SK-N-SH (cell line): Measurements from ENCODE around the gene ASPSCR1. TPM values are rescaled to one million over a fixed set of nuclear protein-coding genes. Genes with fewer than 3 reads are reported as not detected.

ENCODE experiments used
- CTCF ChIA-PET: fragments of 300-600, 350-600 bp; formaldehyde crosslinking; extraction: SDS; loops from one replicate; lab custom pipeline; 2021; lab: Yijun Ruan, JAX
- POLR2A ChIA-PET: fragments of 350-600 bp; sonication (Branson Sonifier 250); formaldehyde crosslinking; extraction: SDS; loops from one replicate; lab custom pipeline; 2020; ENCODE audit warnings: antibody characterized with exemption, inconsistent platforms; lab: Yijun Ruan, JAX
- DNase-seq: peaks from one replicate; pipeline ENCODE4 v3.0.0; 2012
- H2AFZ ChIP-seq: fragments of 200-600 bp; sonication (generic); 2 replicates; pipeline ENCODE4 v1.8.1; 2016; ENCODE audit warnings: antibody characterized with exemption, mild to moderate bottlenecking, low read depth
- H3F3A ChIP-seq: fragments of 200-600 bp; sonication (generic); replicated peaks from 2 replicates; pipeline ENCODE3; 2016; ENCODE audit warnings: antibody characterized with exemption, mild to moderate bottlenecking; ENCODE audit not compliant: insufficient read depth
- H3K27ac ChIP-seq, 2 experiments: fragments of 200-500 bp in 1 of 2; fragments of 200-600 bp in 1 of 2; sonication (Bioruptor generic) in 1 of 2; sonication (generic), shearing (Covaris generic) in 1 of 2; 2 replicates each; pipeline versions ENCODE4 v1.5.1 to v1.6.1; 2014 to 2016; ENCODE audit warnings: low read depth in 2 of 2, inconsistent platforms in 1 of 2, low read length in 1 of 2, mild to moderate bottlenecking in 1 of 2, mixed read lengths in 1 of 2
- H3K27me3 ChIP-seq: fragments of 200-600 bp; sonication (generic), shearing (Covaris generic); 2 replicates; pipeline ENCODE4 v1.6.1; 2016; ENCODE audit warnings: mixed run types; ENCODE audit not compliant: insufficient read depth
- H3K36me3 ChIP-seq, 2 experiments: fragments of 200-500 bp in 1 of 2; fragments of 200-600 bp in 1 of 2; sonication (Bioruptor generic) in 1 of 2; sonication (generic) in 1 of 2; replicated peaks in 1 of 2; 2 replicates each; pipeline versions ENCODE3 to v1.5.1; 2014 to 2016; ENCODE audit warnings: low read length in 1 of 2, mild to moderate bottlenecking in 1 of 2; ENCODE audit not compliant: insufficient read depth in 2 of 2, control insufficient read depth in 1 of 2
- H3K4me1 ChIP-seq, 2 experiments: fragments of 200-500 bp in 1 of 2; fragments of 200-600 bp in 1 of 2; sonication (Bioruptor generic) in 1 of 2; sonication (generic), shearing (Covaris generic) in 1 of 2; 2 replicates each; pipeline versions ENCODE4 v1.5.1 to v1.6.1; 2014 to 2016; ENCODE audit warnings: low read depth in 1 of 2, low read length in 1 of 2, mixed run types in 1 of 2; ENCODE audit not compliant: insufficient read depth in 2 of 2, control insufficient read depth in 1 of 2
- H3K4me2 ChIP-seq: fragments of 200-600 bp; sonication (generic), shearing (Covaris generic); 2 replicates; pipeline ENCODE4 v1.6.1; 2017; ENCODE audit warnings: mixed run types
- H3K4me3 ChIP-seq, 2 experiments: fragments of 200-500 bp in 1 of 2; fragments of 200-600 bp in 1 of 2; sonication (Bioruptor generic) in 1 of 2; sonication (generic), shearing (Covaris generic) in 1 of 2; 2 replicates each; pipeline versions ENCODE4 v1.5.1 to v1.8.1; 2014 to 2016; ENCODE audit warnings: low read depth in 2 of 2, inconsistent platforms in 1 of 2, low read length in 1 of 2, mild to moderate bottlenecking in 1 of 2, mixed read lengths in 1 of 2, moderate library complexity in 1 of 2
- H3K79me2 ChIP-seq: fragments of 200-600 bp; sonication (generic); 2 replicates; pipeline ENCODE4 v1.8.1; 2017; ENCODE audit warnings: mild to moderate bottlenecking; ENCODE audit not compliant: insufficient read depth
- H3K9ac ChIP-seq: fragments of 200-600 bp; sonication (generic); 2 replicates; pipeline ENCODE4 v1.6.1; 2017; ENCODE audit warnings: mixed run types
- H3K9me2 ChIP-seq: fragments of 200-600 bp; sonication (generic); 2 replicates; pipeline ENCODE4 v1.6.1; 2017; ENCODE audit warnings: mixed run types
- H3K9me3 ChIP-seq: fragments of 200-600 bp; sonication (generic); 2 replicates; pipeline ENCODE4 v1.6.1; 2017; ENCODE audit warnings: mixed run types, mild to moderate bottlenecking, moderate library complexity
- H4K20me1 ChIP-seq: fragments of 200-600 bp; sonication (generic); 2 replicates; pipeline ENCODE4 v1.6.1; 2017; ENCODE audit warnings: mild to moderate bottlenecking, mixed run types; ENCODE audit not compliant: insufficient read depth
- CHD2 ChIP-seq: fragments of 150-350 bp; IDR thresholded peaks from 2 replicates; pipeline ENCODE4 v1.6.1; 2018; ENCODE audit warnings: low read length; ENCODE audit not compliant: partially characterized antibody
- CTCF ChIP-seq: fragments of 200-600 bp; sonication (generic); IDR thresholded peaks from 2 replicates; pipeline ENCODE4 v1.6.1; 2017; ENCODE audit warnings: antibody characterized with exemption, mild to moderate bottlenecking, moderate library complexity
- ELF1 ChIP-seq: IDR thresholded peaks from 2 replicates; pipeline ENCODE4 v1.4.0; 2012
- FOXM1 ChIP-seq: IDR thresholded peaks from 2 replicates; pipeline ENCODE4 v1.4.0; 2012; ENCODE audit warnings: low read depth, mild to moderate bottlenecking
- GABPA ChIP-seq: IDR thresholded peaks from 2 replicates; pipeline ENCODE4 v1.4.0; 2012; ENCODE audit warnings: low read depth, mild to moderate bottlenecking
- JUND ChIP-seq: IDR thresholded peaks from 2 replicates; pipeline ENCODE4 v1.4.0; 2012
- NFIC ChIP-seq: IDR thresholded peaks from 2 replicates; pipeline ENCODE4 v1.4.0; 2012; ENCODE audit warnings: borderline replicate concordance
- NRF1 ChIP-seq: IDR thresholded peaks from 2 replicates; pipeline ENCODE4 v1.6.1; 2012; ENCODE audit warnings: low read depth, mild to moderate bottlenecking, low read length
- POLR2AphosphoS5 ChIP-seq: IDR thresholded peaks from 2 replicates; pipeline ENCODE4 v1.6.1; 2012; ENCODE audit warnings: low read depth, low read length
- RAD21 ChIP-seq: IDR thresholded peaks from 2 replicates; pipeline ENCODE4 v1.6.1; 2012; ENCODE audit warnings: mild to moderate bottlenecking, low read length
- USF1 ChIP-seq: IDR thresholded peaks from 2 replicates; pipeline ENCODE4 v1.4.0; 2012; ENCODE audit warnings: low read depth, borderline replicate concordance
- WGBS: methylation state at CpG from one replicate; pipeline ENCODE4 v1.1.6; 2017; ENCODE audit warnings: low lambda C conversion rate; 5-methylcytosine and 5-hydroxymethylcytosine counted together
- polyA plus RNA-seq, 3 experiments: library from polyadenylated mRNA; depleted of rRNA; stranded (reverse); fragments of >200 nt; gene quantifications; 2 replicates each; pipeline ENCODE4 v1.2.3, GENCODE V29; 2012

ASPSCR1 gene
- polyA plus RNA-seq, 1 of the 3 experiments (the other 2 are of a cell fraction) = 36.2 TPM

GRCh38 chr17:82025401-82026107 lies 48.1 kb downstream of the ASPSCR1 start:
- ChIA-PET POLR2A (interaction anchor here (0.7 kb wide), 1 partner anchor 58 kb away, joined by 3 read pairs; no protein-coding TSS in a partner anchor), CTCF (interaction anchor here (1.3 to 35.7 kb wide), 5 partner anchors 11 to 156 kb away, joined by 5 to 1216 read pairs (median 43); partner anchors contain the start of genes DCXR and NOTUM)
- no peak overlapping the region for H3K9ac ChIP-seq
- H3K9me2 ChIP-seq = no peaks in the 10 kb centered on the region
- peaks cover 16% of the 10 kb centered on the region for H4K20me1 ChIP-seq
- no peak overlapping the region for H3K4me2 ChIP-seq
- peaks cover 0 to 9% of the 10 kb centered on the region in 2 experiments for H3K36me3 ChIP-seq
- peaks cover 30% of the 10 kb centered on the region for H3F3A ChIP-seq
- no peak overlapping the region for H3K27ac ChIP-seq
- peaks cover 27% of the 10 kb centered on the region for H3K79me2 ChIP-seq
- TF ChIP-seq CHD2 (no peak), CTCF (no peak)
- 96% methylated on average over 24 of the region's 25 CpGs for WGBS
- H3K4me3 ChIP-seq = no peak overlapping the region
- H3K27me3 ChIP-seq = no peaks in the 10 kb centered on the region
- DNase-seq = no peak
- H3K9me3 ChIP-seq = no peaks in the 10 kb centered on the region
- no peak overlapping the region for H2AFZ ChIP-seq
- peaks cover 18 to 39% of the 10 kb centered on the region in 2 experiments; a peak in 3 of 4 replicates for H3K4me1 ChIP-seq

DNA sequence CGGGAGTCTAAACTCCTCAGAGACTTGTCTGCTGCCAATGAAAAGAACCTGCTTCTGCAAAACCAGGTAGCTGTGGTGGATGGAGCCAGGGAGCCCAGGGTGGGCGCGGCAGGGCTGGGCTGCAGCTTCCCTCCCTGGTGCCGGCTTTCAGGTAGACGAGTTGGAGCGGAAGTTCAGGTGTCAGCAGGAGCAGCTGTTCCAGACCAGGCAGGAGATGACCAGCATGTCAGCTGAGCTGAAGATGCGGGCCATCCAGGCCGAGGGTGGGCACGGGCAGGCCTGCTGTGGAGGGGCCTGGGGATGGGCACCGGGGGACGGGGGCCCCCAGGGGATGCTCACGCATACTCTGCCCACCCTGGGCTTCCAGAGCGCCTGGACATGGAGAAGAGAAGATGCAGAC lies 50.8 kb downstream of the ASPSCR1 start:
- Histone ChIP-seq H2AFZ (no peak overlapping the region), H3K27me3 (no peaks in the 10 kb centered on the region), H3K79me2 (peaks cover 7% of the 10 kb centered on the region; the same call in 1 of the 2 replicates), H3K36me3 (peaks cover 5 to 9% of the 10 kb centered on the region in 2 experiments), H3F3A (peaks cover 20% of the 10 kb centered on the region), H4K20me1 (peaks cover 4% of the 10 kb centered on the region; the same call in 1 of the 2 replicates), H3K27ac (no peak overlapping the region), H3K4me1 (peaks cover 7 to 33% of the 10 kb centered on the region in 2 experiments; a peak in 2 of 4 replicates), H3K9ac (no peak overlapping the region), H3K9me3 (no peaks in the 10 kb centered on the region), H3K4me2 (no peak overlapping the region), H3K4me3 (no peak overlapping the region), H3K9me2 (no peaks in the 10 kb centered on the region)
- CTCF ChIA-PET = interaction anchor here (1.3 to 35.7 kb wide), 8 partner anchors 8 to 127 kb away, joined by 3 to 1216 read pairs (median 16); partner anchors contain the start of genes CENPX, DCXR, FASN and LRRC45
- no peak for TF ChIP-seq POLR2AphosphoS5
- no peak for TF ChIP-seq USF1
- TF ChIP-seq CHD2 = no peak
- TF ChIP-seq NRF1 = no peak
- no peak for TF ChIP-seq FOXM1
- TF ChIP-seq JUND = no peak
- no peak for TF ChIP-seq GABPA
- TF ChIP-seq NFIC = no peak
- TF ChIP-seq ELF1 = no peak
- no peak for TF ChIP-seq RAD21
- no peak for DNase-seq
- POLR2A ChIA-PET = interaction anchor here (1.4 kb wide), 1 partner anchor 9 kb away, joined by 3 read pairs; the partner anchor contains the start of gene DCXR
- WGBS = 93% methylated on average over 12 of the region's 13 CpGs
